ENCODE measurements around the gene MRAS. TPM values are rescaled to one million over a fixed set of nuclear protein-coding genes. Genes with fewer than 3 reads are reported as not detected.

The MRAS gene
- total RNA-seq, 1 experiment from 2014 or later, result 1.7 TPM

- DNase-seq (ENCODE audit: extremely low read depth, low read depth), result no peak
These were observed 36.6 kb downstream of the MRAS start for GRCh38 chr3:138384976-138385375.

DNA sequence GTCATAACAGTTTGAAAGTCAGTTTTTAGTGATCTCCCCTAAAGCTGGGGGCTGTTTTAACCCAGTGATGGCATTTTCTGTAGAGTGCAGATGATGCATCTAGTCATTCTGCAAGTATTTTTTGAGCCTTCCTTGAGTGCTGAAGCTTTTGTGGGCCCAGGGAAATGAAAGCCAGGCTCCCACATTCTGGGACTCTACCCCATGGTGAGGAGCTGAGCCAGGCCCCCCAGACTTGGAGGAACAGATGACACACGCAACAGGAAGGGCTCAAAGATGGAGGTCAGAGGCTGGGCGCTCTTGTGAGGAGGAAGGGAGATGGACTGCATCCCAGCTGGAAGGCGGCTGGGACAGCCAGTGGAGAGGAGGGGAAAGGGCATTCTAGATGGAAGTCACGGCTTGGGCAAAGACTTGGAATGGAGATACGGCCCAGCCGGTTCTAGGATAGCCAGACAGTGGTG, 40.8 kb downstream of the MRAS start:
- no peak for DNase-seq (ENCODE audit: extremely low read depth, low read depth)

DNA sequence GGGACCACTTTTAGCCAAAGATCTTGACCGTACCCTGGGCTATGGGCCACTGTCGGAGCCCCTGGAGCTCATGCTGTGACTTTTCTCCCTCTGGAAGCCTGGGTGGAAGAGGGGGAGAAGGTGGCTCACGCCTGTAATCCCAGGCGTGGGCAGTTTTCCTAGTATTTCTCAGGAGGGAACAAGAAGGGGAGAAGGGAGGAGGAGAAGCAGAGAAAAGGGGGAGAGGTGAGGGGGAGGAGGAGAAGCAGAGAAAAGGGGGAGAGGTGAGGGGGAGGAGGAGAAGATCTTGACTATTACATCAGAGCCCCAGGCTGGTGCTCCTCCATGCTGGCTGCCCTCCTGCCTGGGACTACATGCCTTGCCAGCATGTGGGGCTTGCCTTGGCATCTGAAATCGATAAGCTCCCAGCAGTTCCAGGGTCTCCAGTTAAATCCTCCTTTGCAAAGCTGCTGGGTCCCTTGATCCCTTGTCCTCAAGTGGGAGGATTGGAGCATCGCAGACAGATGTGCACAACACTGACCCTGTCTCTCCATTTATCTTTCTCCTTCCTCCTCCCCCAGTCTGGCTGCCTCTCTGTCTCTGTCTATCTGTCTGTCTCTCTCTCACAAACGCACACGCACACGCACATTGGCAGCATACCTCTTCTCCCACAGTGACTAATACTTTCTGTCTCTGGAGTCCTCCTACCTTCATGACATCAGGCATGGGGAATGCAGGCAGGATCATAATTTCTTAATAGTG, 41.6 kb downstream of the MRAS start:
- DNase-seq (ENCODE audit: extremely low read depth, low read depth), result no peak

GRCh38 chr3:138390582-138390932, 42.2 kb downstream of the MRAS start:
- no peak for DNase-seq (ENCODE audit: extremely low read depth, low read depth)

DNA sequence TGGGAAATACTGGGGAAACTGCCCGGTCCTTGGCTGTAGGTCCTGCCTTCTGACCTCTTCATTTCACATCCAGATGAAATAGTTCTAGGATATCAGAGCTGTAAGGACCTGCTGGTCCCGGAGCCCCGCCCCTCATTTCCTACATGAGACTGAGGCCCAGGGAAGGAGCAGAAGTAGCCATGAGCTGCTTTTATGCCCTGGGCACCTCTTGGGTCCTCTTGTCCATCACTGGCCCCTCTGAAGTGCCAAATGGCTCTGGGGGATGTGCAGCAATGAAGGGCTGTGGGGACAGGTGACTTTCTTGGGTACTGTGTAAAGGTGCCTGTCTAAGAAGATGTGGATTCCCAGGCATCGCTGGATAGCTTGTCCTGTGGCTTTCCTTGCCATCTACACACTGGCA, 45.8 kb downstream of the MRAS start:
- DNase-seq (ENCODE audit: extremely low read depth, low read depth), result no peak

DNA sequence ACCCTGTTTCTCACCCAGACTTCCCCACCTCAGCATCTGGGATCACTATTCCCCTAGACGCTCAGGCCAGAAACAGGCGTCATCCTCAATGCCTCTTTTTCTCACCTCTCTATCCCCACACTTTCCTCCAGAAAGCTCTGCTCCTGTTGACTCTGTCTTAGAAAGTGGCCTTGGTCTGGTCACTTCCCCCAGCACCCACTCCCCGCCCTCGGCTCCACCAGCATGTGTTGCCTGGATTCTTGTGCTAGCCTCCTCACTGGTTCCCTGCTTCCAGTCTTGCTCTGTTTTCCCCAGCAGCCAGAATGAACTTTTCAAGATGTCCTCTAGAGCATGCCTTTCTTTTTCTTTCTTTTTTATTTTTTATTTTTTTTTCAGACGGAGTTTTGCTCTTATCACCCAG, 46.3 kb downstream of the MRAS start:
- no peak for DNase-seq (ENCODE audit: extremely low read depth, low read depth)

DNA sequence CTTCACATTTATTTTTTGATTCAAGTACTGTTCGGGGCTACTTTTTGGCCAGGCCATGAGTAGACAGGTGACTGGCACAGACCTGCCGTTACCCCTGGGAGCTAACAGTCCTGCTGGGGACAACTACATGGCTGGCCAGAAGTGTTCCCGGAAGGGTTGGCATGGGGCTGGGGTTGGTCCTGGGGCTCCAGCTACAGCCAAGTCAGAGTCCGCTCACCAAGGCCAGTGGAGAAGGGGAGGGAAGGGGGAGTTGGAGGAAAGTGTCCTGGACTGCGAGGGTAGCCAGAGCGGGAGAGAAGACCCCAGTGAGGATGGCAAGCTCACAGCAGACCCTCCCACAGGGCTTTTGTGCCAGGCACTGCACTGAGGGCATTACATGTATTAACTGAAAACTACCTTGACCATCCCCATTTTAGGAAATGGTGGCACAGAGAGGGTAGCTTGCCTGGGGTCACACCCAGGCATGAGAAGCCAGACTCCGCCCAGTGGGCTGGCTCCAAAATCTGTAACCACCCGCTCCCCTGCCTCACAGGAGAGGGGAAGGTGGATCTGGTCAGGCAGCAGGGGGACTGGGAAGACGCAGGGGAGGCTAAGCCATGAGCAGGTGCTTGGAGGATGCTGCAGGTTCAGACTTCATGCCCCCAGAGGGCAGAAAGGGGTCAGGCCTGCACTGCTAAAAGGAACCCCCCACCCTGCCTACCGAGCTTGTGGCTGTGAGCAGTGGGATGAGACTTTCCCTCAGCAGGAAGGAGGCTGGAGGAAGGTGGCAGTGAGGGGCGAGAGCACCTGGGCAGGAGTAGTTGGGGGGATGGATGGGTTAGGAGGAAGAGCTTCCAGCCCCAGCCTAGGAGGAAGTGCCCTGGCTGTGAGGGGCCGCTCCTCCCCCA, 47.7 kb downstream of the MRAS start:
- DNase-seq (ENCODE audit: extremely low read depth, low read depth), result no peak

GRCh38 chr3:138396752-138397410, 48.5 kb downstream of the MRAS start:
- no peak for DNase-seq (ENCODE audit: extremely low read depth, low read depth)

- DNase-seq (ENCODE audit: extremely low read depth, low read depth), result no peak
These were observed 49.6 kb downstream of the MRAS start for GRCh38 chr3:138397983-138398382.

DNA sequence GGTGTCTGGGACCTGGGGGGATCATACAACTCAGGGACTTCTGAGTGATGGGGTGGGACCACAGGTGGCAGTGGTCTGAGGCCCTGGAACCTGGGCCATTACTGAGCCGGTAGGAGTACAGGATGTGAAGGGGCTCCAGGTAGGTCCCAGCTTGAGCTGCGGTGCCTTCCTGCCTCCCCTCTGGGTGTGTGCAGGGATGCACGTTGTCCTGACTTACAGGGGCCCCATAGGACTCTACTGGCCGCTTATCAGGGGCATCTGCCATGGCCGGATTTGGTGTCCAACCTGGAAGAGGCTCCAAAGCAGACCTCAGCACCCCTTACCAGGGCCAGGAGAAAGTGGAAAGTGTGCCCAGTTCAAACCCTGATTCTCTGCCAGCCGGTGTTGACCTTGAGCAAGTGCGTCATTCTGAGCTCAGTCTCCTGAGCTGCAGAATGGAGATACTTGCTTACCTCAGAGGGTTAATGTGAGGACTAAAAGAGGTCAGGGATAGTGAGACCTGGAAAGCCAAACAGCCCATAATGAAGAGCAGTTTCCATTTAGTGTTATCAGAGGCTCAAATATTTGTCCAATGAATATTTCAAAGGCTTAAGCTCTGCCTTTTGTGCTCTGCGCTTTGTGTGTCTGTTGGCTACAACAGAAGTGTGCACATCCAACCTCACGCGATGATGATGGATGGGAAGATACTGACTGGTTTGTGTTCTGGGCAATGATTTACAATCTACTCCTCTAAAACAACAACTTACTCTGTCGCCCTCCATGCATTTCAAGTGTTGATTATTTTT, 50.6 kb downstream of the MRAS start:
- DNase-seq (ENCODE audit: extremely low read depth, low read depth), result no peak

- no peak for DNase-seq (ENCODE audit: extremely low read depth, low read depth)
These were observed 51.4 kb downstream of the MRAS start for GRCh38 chr3:138399766-138400165.

GRCh38 chr3:138400651-138401070, 52.3 kb downstream of the MRAS start:
- DNase-seq (ENCODE audit: extremely low read depth, low read depth), result no peak

DNA sequence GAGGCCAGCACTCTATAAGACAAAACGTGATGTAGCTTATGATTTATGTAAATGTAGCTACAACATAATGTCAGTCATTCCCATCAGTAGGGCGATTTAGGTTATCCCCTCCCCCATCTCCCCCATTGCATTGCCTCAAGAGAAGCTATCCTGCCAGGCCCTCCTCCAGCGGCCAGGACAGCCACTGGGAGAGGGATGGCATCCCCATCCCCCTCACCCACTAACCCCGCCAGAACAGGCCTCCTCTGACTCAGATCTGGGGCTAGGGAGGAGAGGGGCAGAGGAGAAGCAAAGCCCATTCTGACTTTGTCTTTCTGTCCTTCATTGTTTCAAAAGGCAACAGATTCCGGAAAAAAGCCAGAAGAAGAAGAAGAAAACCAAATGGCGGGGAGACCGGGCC, 53.5 kb downstream of the MRAS start:
- no peak for DNase-seq (ENCODE audit: extremely low read depth, low read depth)

- DNase-seq (ENCODE audit: extremely low read depth, low read depth), result no peak
These were observed 55.7 kb downstream of the MRAS start for GRCh38 chr3:138404121-138404520.

DNA sequence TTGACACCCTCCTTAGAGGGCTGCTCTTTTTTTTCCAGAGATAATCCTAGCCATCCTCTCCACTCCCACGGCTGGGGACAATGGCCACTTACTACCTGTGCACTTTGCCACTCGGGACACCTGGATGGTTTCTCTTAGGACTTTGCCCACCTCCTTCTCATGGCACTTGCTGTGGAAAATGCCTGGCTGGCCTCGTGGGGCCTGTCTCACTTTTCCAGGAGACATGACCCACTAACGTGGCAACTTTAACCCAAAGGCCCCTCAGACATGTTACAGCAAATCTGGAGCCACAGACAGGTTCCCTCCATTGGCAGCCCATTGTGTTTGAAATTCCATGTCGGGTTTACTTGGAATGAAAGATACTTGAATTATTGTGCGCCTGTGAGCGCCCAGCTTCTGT, 56.6 kb downstream of the MRAS start:
- DNase-seq (ENCODE audit: extremely low read depth, low read depth), result no peak

- DNase-seq (ENCODE audit: extremely low read depth, low read depth), result no peak
These were observed 57.1 kb downstream of the MRAS start for GRCh38 chr3:138405486-138405885.

- no peak for DNase-seq (ENCODE audit: extremely low read depth, low read depth)
These were observed 58.2 kb downstream of the MRAS start for GRCh38 chr3:138406606-138407005.

- no peak for DNase-seq (ENCODE audit: extremely low read depth, low read depth)
These were observed 59.0 kb downstream of the MRAS start for GRCh38 chr3:138407236-138407907.

- no peak for DNase-seq (ENCODE audit: extremely low read depth, low read depth)
These were observed 60.6 kb downstream of the MRAS start for GRCh38 chr3:138408751-138409570.
